Measurements from ENCODE around the gene CCDC159.

GRCh38 chr19:11364935-11365334, 18.6 kb downstream of the CCDC159 start:
- no peak for TF ChIP-seq CTCF (IDR thresholded peaks at IDR 0.05)
- no peak for TF ChIP-seq JAZF1 (CRISPR knock-in tag; IDR thresholded peaks at IDR 0.05)
- no peak for TF ChIP-seq ERG (CRISPR knock-in tag; IDR thresholded peaks at IDR 0.05)
- no peak for TF ChIP-seq ETV6 (CRISPR knock-in tag; IDR thresholded peaks at IDR 0.05)
- no peak for TF ChIP-seq ZNF138 (CRISPR knock-in tag; conservative IDR thresholded peaks at IDR 0.05)
- TF ChIP-seq, protein P1, sequence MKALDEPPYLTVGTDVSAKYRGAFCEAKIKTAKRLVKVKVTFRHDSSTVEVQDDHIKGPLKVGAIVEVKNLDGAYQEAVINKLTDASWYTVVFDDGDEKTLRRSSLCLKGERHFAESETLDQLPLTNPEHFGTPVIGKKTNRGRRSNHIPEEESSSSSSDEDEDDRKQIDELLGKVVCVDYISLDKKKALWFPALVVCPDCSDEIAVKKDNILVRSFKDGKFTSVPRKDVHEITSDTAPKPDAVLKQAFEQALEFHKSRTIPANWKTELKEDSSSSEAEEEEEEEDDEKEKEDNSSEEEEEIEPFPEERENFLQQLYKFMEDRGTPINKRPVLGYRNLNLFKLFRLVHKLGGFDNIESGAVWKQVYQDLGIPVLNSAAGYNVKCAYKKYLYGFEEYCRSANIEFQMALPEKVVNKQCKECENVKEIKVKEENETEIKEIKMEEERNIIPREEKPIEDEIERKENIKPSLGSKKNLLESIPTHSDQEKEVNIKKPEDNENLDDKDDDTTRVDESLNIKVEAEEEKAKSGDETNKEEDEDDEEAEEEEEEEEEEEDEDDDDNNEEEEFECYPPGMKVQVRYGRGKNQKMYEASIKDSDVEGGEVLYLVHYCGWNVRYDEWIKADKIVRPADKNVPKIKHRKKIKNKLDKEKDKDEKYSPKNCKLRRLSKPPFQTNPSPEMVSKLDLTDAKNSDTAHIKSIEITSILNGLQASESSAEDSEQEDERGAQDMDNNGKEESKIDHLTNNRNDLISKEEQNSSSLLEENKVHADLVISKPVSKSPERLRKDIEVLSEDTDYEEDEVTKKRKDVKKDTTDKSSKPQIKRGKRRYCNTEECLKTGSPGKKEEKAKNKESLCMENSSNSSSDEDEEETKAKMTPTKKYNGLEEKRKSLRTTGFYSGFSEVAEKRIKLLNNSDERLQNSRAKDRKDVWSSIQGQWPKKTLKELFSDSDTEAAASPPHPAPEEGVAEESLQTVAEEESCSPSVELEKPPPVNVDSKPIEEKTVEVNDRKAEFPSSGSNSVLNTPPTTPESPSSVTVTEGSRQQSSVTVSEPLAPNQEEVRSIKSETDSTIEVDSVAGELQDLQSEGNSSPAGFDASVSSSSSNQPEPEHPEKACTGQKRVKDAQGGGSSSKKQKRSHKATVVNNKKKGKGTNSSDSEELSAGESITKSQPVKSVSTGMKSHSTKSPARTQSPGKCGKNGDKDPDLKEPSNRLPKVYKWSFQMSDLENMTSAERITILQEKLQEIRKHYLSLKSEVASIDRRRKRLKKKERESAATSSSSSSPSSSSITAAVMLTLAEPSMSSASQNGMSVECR (CRISPR knock-in tag; IDR thresholded peaks at IDR 0.05; ENCODE audit: borderline replicate concordance), result no peak
- TF ChIP-seq ZNF281 (CRISPR knock-in tag; IDR thresholded peaks at IDR 0.05), result no peak
